Astrocyte of the cerebellum (primary cell): ENCODE results near the gene COL20A1.

ENCODE experiments used
- DNase-seq: peaks from one replicate; pipeline ENCODE4 v3.0.0-alpha.2; 2011; ENCODE audit warnings: low read depth
- H3K4me3 ChIP-seq: 2 replicates; pipeline ENCODE4 v1.5.1; 2011; ENCODE audit warnings: mild to moderate bottlenecking, low read depth, low read length, moderate library complexity
- in situ Hi-C: cut with HindIII; loops from 2 replicates; pipeline ENCODE4 v1.10.0; 2017; ENCODE audit warnings: low sequenced_read_pairs
- TF ChIP-seq, protein P1 (sequence below): IDR thresholded peaks from 2 replicates; pipeline ENCODE4 v1.5.1; 2012; ENCODE audit warnings: low read length, low read depth, moderate library complexity, mild to moderate bottlenecking; ENCODE audit errors: missing control alignments

COL20A1 gene

DNA sequence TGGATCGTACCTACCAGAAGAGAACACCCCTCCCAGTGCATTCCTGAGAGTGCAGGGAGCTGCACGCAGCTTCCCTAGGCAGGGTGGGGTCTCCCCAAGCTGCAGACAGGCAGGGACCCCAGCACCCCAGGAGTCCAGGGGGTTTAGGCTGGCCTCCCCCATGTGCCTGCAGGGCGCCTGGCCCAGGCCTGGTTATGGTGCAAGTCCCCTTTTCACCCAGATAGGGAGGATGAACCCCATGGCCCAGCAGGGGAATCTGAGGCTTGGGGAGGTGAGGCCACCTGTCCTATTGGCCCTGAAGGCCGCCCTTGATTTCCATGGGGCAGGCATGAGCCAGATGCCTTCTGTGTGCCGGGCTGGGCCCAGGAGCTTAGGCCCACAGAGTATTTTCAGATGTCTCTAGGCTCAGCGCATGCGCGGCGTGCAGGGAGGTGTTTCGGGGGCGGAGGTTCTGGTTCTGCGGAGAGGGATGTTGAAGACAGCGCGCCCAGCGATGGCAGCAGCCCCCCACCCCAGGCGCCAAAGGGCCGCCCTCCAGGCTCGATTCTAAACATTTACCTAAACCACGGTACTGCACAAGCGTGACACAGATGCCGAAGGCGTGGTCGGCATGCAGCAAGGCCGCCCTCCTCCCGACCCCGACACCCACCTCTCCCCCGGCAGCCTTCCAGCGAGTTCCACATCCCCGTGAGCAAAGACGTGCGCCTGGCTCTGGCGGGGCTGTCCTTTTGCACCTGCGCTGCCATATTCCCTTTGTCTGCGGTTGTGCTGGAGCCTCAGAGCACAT, 29.4 kb downstream of the COL20A1 start:
- no peak for DNase-seq
- in situ Hi-C loops: no loop called here
- H3K4me3 ChIP-seq: no peak overlapping the region
- TF ChIP-seq, protein P1, sequence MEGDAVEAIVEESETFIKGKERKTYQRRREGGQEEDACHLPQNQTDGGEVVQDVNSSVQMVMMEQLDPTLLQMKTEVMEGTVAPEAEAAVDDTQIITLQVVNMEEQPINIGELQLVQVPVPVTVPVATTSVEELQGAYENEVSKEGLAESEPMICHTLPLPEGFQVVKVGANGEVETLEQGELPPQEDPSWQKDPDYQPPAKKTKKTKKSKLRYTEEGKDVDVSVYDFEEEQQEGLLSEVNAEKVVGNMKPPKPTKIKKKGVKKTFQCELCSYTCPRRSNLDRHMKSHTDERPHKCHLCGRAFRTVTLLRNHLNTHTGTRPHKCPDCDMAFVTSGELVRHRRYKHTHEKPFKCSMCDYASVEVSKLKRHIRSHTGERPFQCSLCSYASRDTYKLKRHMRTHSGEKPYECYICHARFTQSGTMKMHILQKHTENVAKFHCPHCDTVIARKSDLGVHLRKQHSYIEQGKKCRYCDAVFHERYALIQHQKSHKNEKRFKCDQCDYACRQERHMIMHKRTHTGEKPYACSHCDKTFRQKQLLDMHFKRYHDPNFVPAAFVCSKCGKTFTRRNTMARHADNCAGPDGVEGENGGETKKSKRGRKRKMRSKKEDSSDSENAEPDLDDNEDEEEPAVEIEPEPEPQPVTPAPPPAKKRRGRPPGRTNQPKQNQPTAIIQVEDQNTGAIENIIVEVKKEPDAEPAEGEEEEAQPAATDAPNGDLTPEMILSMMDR: no peak

DNA sequence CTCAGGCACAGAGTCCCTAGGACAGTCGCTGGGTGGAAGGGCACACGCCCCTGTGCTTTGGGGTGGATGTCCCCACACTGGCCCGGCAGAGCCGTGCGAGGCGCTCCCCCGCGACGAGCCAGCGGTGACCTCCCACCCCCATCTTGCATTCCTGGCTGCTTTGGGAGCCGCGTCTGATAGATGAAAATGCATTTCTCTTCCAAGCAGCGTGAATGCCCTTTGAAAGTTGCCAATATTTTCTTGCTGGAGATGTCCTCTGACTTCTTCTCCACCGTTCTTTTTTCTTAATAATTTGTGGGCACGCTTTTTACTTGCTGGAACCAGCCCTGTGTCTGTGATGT, 29.9 kb downstream of the COL20A1 start:
- no peak for DNase-seq
- TF ChIP-seq, protein P1: no peak
- no peak overlapping the region for H3K4me3 ChIP-seq
- in situ Hi-C loops: no loop called here

DNA sequence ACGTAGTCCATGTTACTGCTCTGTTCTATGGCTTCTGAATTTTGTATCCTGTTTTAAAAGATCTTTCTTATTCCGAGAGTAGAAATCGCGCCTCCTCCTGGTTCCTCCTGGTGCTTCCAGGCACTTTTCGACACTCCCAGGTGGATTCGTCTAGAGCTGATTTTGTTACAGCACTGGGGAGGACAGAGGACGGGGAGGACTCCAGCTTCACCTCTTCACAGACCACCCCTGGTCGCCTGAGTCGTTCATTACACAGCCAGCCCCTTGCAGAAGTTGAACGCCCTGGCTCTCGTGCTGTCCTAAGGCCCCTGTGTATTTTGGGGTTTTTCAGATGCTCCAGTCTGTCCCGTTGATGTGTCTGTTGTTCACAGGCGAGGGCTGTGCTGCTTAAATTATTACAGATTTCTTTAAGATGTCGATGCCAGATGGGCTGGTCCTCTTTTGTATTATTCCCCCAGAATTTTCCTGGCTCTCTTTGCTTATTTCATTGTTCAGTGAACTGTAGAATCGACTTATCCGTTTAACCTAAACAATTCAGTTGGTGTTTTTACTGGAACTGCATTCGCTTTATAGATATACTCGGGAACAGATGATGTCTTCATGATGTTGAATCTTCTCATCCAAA, 30.5 kb downstream of the COL20A1 start:
- in situ Hi-C loops: no loop called here
- no peak overlapping the region for H3K4me3 ChIP-seq
- TF ChIP-seq, protein P1: no peak
- DNase-seq: no peak

DNA sequence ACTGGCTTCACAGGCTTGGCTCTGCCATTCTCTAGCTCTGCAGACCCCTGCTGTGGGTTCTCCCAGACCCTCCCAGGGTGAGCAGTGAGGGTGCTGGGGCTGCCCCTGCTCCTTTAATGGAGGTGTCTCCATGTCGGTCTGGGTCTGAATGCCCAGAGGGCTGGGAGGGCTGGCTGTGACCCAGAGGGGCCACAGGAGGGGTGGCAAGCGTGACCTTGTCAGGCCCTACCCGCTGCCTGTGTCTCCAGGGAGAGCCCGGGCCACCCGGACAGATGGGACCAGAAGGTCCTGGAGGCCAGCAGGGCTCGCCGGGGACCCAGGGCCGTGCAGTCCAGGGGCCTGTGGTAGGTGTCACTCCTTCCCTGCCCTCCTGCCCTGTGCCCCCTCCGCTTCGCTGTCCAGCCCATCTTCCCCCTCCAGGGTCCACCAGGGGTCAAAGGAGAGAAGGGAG, 32.1 kb downstream of the COL20A1 start:
- no peak overlapping the region for H3K4me3 ChIP-seq
- in situ Hi-C loops: no loop called here
- TF ChIP-seq, protein P1: no peak
- DNase-seq: no peak

DNA sequence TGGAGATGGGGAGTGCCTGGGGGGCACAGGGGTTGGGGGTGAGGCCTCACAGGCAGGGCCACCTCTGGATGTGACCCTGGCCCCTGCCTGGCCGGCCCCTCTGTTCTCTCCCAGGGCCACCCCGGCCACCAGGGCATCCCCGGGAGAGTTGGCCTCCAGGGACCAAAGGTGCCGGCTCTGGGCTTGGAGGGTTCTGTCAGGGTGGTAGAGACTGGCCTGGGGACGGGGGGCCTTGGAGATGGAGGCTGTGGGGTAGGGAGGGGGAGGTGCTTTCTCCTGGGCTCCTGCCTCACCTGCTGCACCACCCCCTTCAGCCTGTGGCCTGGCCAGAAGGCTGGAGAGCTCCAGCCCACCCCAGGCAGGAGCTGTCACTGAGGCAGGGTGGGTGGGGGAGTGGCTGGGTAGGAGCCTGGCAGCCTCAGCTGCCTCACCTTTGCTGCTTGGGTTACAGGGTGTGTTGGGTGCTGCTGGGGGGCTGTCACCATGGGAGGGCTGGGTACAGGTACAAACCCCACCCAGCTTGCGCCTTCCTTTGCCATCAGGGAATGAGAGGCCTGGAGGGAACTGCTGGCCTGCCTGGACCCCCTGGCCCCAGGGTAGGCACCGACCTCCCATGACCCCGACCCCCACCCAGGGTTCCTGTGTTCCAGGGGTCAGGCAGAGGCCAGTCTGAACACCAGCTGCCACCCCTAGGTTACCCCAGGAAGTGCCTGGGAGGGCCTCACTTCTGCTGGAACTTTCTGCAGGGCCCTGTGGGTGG, 32.7 kb downstream of the COL20A1 start:
- no peak for DNase-seq
- TF ChIP-seq, protein P1: no peak
- in situ Hi-C loops: no loop called here
- no peak overlapping the region for H3K4me3 ChIP-seq

DNA sequence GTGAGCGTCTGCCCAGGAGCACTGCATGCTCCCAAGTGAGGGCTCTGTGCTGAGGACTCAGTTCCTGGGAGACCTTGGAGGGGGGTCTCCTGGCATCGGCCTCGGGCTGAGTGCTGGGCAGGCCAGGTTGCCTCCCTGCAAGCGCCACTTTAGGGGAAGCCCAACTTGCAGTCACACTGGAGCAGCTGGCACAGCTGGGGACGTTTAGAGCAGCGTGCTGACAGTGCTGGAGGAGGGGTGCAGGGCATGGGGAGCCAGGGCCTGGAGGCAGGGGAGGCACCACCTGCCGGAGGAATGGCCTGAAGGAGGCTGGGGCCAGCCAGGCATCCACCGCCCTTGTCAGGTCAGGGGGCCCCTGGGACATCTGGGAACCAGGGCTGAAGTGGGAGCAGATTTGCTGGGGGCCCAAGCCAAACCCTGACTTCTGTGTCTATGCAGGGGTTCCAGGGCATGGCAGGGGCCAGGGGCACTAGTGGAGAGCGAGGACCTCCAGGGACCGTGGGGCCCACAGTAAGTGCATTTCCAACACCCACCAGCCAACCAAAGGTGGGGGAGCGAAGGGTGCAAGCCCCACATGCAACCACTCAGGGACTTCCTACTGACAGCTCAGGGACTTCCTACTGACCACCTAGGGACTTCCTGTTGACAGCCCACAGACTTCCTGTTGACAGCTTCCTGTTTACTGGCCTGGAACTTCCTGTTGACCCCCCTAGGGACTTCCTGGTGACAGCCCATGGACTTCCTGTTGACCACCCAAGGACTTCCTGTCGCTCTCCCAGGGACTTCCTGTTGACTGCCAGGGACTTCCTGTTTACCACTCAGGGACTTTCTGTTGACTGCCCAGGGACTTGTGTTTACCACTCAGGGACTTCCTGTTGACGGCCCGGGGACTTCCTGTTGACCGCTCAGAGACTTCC, 33.6 kb downstream of the COL20A1 start:
- TF ChIP-seq, protein P1: no peak
- in situ Hi-C loops: no loop called here
- no peak for DNase-seq
- no peak overlapping the region for H3K4me3 ChIP-seq
